Measurements from ENCODE around the gene INKA1. TPM values are rescaled to one million over a fixed set of nuclear protein-coding genes. Genes with fewer than 3 reads are reported as not detected.
A peak's percentile ranks its signal among the peaks of the same experiment; 100 is the strongest.

INKA1 gene
- total and polyA plus RNA-seq, 2 of the 8 experiments (the other 6 are each of a cell fraction or from before 2014, with no cell fraction given): 1.3 to 4.7 TPM

GRCh38 chr3:49801160-49801559, 1.9 kb upstream of the INKA1 start:
- Histone ChIP-seq H2BK120ac (replicated peaks; ENCODE audit: low read depth, low read length) (no peak overlapping the region), H4K20me1 (replicated peaks in 1 of 2; ENCODE audit: control insufficient read depth in 1 of 2, insufficient read depth in 2 of 2, low read length in 2 of 2) (no peaks in the 10 kb centered on the region), H3K23ac (ENCODE audit: insufficient read length) (no peak overlapping the region), H3K4me3 (ENCODE audit: extremely low read depth in 1 of 4, insufficient read depth in 2 of 4, low read depth in 3 of 4, low read length in 4 of 4) (no peak overlapping the region), H2BK15ac (ENCODE audit: low read length) (peak overlapping the region; percentile 46; the same call in 1 of the 2 replicates), H3K79me1 (ENCODE audit: low read depth, low read length) (no peaks in the 10 kb centered on the region), H2BK20ac (ENCODE audit: low read length) (no peak overlapping the region), H2AFZ (ENCODE audit: low read length) (no peak overlapping the region), H3K27me3 (replicated peaks in 1 of 4; ENCODE audit: control insufficient read depth in 3 of 4, extremely low read depth in 1 of 4, insufficient read depth in 3 of 4, low read length in 3 of 4) (peaks cover 0 to 18% (median 16%) of the 10 kb centered on the region in 4 experiments; a peak in 6 of 7 replicates), H4K91ac (replicated peaks; ENCODE audit: insufficient read length, low read length) (no peak overlapping the region), H4K8ac (ENCODE audit: extremely low read depth, insufficient read depth, low read length) (no peak overlapping the region), H3K9ac (replicated peaks in 1 of 4; ENCODE audit: extremely low read depth in 1 of 4, low read depth in 3 of 4, low read length in 3 of 4) (no peak overlapping the region), H3K4me1 (replicated peaks in 1 of 4; ENCODE audit: control insufficient read depth in 3 of 4, insufficient read depth in 4 of 4, low read length in 3 of 4) (peaks cover 0 to 16% (median 13%) of the 10 kb centered on the region in 4 experiments; a peak in 5 of 7 replicates), H3K14ac (ENCODE audit: insufficient read length) (no peak overlapping the region), H4K5ac (ENCODE audit: insufficient read length, low read depth, low read length) (no peak overlapping the region), H3K56ac (replicated peaks; ENCODE audit: insufficient read length, low read depth, low read length) (no peak overlapping the region), H3K4ac (replicated peaks; ENCODE audit: insufficient read length, low read depth, low read length) (no peak overlapping the region), H3K4me2 (ENCODE audit: insufficient read depth in 1 of 2, low read depth in 2 of 2, low read length in 2 of 2) (no peak overlapping the region), H2BK12ac (ENCODE audit: low read depth, low read length) (no peak overlapping the region), H3K27ac (ENCODE audit: low read depth, low read length) (no peak overlapping the region), H3K79me2 (ENCODE audit: control insufficient read depth in 1 of 2, insufficient read depth in 2 of 2, low read length in 2 of 2) (no peaks in the 10 kb centered on the region), H3K18ac (ENCODE audit: extremely low read depth, low read length) (no peak overlapping the region), H3K23me2 (ENCODE audit: low read depth, low read length) (peaks cover 8% of the 10 kb centered on the region; the same call in 1 of the 2 replicates), H3K36me3 (ENCODE audit: control insufficient read depth in 2 of 4, insufficient read depth in 4 of 4, low read length in 3 of 4) (no peaks in the 10 kb centered on the region), H2AK5ac (ENCODE audit: low read depth, low read length) (peak overlapping the region; percentile 58; the same call in 1 of the 2 replicates), H2BK5ac (ENCODE audit: low read depth, low read length) (no peak overlapping the region), H3K9me3 (ENCODE audit: insufficient read depth in 2 of 2, low read depth in 1 of 2, low read length in 1 of 2) (no peaks in the 10 kb centered on the region)
- POLR2A ChIA-PET (ENCODE audit: partially characterized antibody): interaction anchor here (1.2 kb wide), 1 partner anchor 110 kb away, joined by 4 read pairs; no protein-coding TSS in a partner anchor
- DNase-seq (ENCODE audit: low read depth in 1 of 2, low spot score in 2 of 2) (no peak), FAIRE-seq (no peak)
- WGBS, 2 experiments (ENCODE audit: extremely low coverage in 1 of 2, insufficient coverage in 1 of 2, insufficient read length in 1 of 2, insufficient replicate concordance in 2 of 2, low coverage in 1 of 2, low lambda C conversion rate in 2 of 2, missing lambda C conversion rate in 1 of 2): 93% methylated on average over 2 of the region's 2 CpGs; no CpG with 5 or more reads in 1 of the 2 experiments
- CTCF ChIA-PET (ENCODE audit: partially characterized antibody): interaction anchor here (0.7 to 17.0 kb wide), 14 partner anchors 11 to 279 kb away, joined by 3 to 266 read pairs (median 7); partner anchors contain the start of gene UBA7
- no peak for TF ChIP-seq SIN3A (conservative IDR thresholded peaks at IDR 0.05 in 1 of 2, IDR thresholded peaks at IDR 0.05 in 1 of 2; ENCODE audit: low read depth in 1 of 2, low read length in 2 of 2)
- no peak for TF ChIP-seq RFX5 (IDR thresholded peaks at IDR 0.05; ENCODE audit: borderline replicate concordance, low read depth, low read length)
